ENCODE measurements around the gene MRPS30.

DNA sequence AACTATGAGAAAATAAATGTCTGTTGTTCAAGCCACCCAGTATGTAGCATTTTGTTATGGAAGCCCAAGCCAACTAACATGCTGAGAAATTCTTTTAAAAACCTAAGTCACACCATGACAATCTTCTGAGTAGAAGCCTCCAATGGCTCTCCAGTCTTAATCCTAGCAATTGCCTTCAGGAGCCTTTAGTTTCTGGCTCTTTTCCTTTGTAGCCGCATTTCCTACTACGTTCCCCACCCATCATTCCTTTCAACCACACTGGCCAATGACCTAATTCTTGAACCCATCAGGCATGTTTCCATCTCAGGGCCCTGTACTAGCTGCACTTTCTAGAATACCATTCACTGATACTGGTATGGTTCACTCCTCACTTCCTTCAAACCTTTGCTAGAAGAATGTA is 2.1 kb upstream of the MRPS30 start:
- TF ChIP-seq, protein P1, sequence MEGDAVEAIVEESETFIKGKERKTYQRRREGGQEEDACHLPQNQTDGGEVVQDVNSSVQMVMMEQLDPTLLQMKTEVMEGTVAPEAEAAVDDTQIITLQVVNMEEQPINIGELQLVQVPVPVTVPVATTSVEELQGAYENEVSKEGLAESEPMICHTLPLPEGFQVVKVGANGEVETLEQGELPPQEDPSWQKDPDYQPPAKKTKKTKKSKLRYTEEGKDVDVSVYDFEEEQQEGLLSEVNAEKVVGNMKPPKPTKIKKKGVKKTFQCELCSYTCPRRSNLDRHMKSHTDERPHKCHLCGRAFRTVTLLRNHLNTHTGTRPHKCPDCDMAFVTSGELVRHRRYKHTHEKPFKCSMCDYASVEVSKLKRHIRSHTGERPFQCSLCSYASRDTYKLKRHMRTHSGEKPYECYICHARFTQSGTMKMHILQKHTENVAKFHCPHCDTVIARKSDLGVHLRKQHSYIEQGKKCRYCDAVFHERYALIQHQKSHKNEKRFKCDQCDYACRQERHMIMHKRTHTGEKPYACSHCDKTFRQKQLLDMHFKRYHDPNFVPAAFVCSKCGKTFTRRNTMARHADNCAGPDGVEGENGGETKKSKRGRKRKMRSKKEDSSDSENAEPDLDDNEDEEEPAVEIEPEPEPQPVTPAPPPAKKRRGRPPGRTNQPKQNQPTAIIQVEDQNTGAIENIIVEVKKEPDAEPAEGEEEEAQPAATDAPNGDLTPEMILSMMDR (IDR thresholded peaks at IDR 0.05): no peak
- TF ChIP-seq POLR2A (IDR thresholded peaks at IDR 0.05): no peak

Measured in breast epithelium (tissue), 3 donors.